Measurements from ENCODE around the gene PIGR. TPM values are rescaled to one million over a fixed set of nuclear protein-coding genes. Genes with fewer than 3 reads are reported as not detected.

The PIGR gene
- total and polyA plus RNA-seq, 2 of the 8 experiments (the other 6 are each of a cell fraction or from before 2014, with no cell fraction given) = not detected

GRCh38 chr1:206931709-206932108 lies 14.6 kb downstream of the PIGR start:
- no peak overlapping the region for H3K18ac ChIP-seq (ENCODE audit: extremely low read depth, low read length)
- WGBS, 2 experiments (ENCODE audit: extremely low coverage in 1 of 2, insufficient coverage in 1 of 2, insufficient read length in 1 of 2, insufficient replicate concordance in 2 of 2, low coverage in 1 of 2, low lambda C conversion rate in 2 of 2, missing lambda C conversion rate in 1 of 2) = 87% methylated on average over 6 of the region's 6 CpGs; no CpG with 5 or more reads in 1 of the 2 experiments
- no peak for DNase-seq (ENCODE audit: low read depth in 1 of 2, low spot score in 2 of 2)

More at GRCh38 chr1:206931709-206932108, 14.6 kb downstream of the PIGR start:
- H3K23ac ChIP-seq (ENCODE audit: insufficient read length) = no peak overlapping the region
- H3K27me3 ChIP-seq (replicated peaks in 1 of 4; ENCODE audit: control insufficient read depth in 3 of 4, extremely low read depth in 1 of 4, insufficient read depth in 3 of 4, low read length in 3 of 4) = no peaks in the 10 kb centered on the region
- H3K36me3 ChIP-seq (ENCODE audit: control insufficient read depth in 2 of 4, insufficient read depth in 4 of 4, low read length in 3 of 4) = no peaks in the 10 kb centered on the region
- TF ChIP-seq TAF7 (optimal IDR thresholded peaks at IDR 0.05; ENCODE audit: borderline replicate concordance, low read depth, low read length) = no peak
- TF ChIP-seq TBP (IDR thresholded peaks at IDR 0.05; ENCODE audit: low read depth, low read length) = peak; percentile 68
- TF ChIP-seq RXRA (IDR thresholded peaks at IDR 0.05; ENCODE audit: insufficient read depth, low read depth, low read length) = no peak
- no peak for TF ChIP-seq HDAC6 (IDR thresholded peaks at IDR 0.05; ENCODE audit: low read depth, low read length)
- TF ChIP-seq RAD21 (IDR thresholded peaks at IDR 0.05 in 1 of 2, conservative IDR thresholded peaks at IDR 0.05 in 1 of 2; ENCODE audit: low read depth in 2 of 2, low read length in 2 of 2) = 0 out of 4 replicates have a peak, but pooled peaks of 1 of the 2 experiments have one; percentile 5
- TF ChIP-seq BRCA1 (IDR thresholded peaks at IDR 0.05; ENCODE audit: low read depth, low read length) = no peak
- no peak for TF ChIP-seq GABPA (IDR thresholded peaks at IDR 0.05; ENCODE audit: borderline replicate concordance, insufficient read depth, low read length)
- no peak for TF ChIP-seq SIX5 (IDR thresholded peaks at IDR 0.05; ENCODE audit: low read depth, low read length)
- no peak for TF ChIP-seq CREB1 (IDR thresholded peaks at IDR 0.05)
- TF ChIP-seq CTCF (IDR thresholded peaks at IDR 0.05; ENCODE audit: control extremely low read depth in 1 of 3, insufficient read depth in 1 of 3, low read depth in 1 of 3, low read length in 3 of 3) = peak; percentile 35 to 60 (median 49)
- H4K91ac ChIP-seq (replicated peaks; ENCODE audit: insufficient read length, low read length) = no peak overlapping the region
- FAIRE-seq = no peak
- no peak overlapping the region for H2BK5ac ChIP-seq (ENCODE audit: low read depth, low read length)
- H3K27ac ChIP-seq (ENCODE audit: low read depth, low read length) = no peak overlapping the region
- 0 out of 2 replicates have a peak overlapping the region, but pooled peaks have one; percentile 50 for H2AFZ ChIP-seq (ENCODE audit: low read length)
- H3K9me3 ChIP-seq (ENCODE audit: insufficient read depth in 2 of 2, low read depth in 1 of 2, low read length in 1 of 2) = no peaks in the 10 kb centered on the region
- H3K23me2 ChIP-seq (ENCODE audit: low read depth, low read length) = no peaks in the 10 kb centered on the region
- H4K5ac ChIP-seq (ENCODE audit: insufficient read length, low read depth, low read length) = no peak overlapping the region
- no peak overlapping the region for H2BK15ac ChIP-seq (ENCODE audit: low read length)
- no peak overlapping the region for H3K14ac ChIP-seq (ENCODE audit: insufficient read length)
- no peaks in the 10 kb centered on the region for H3K79me1 ChIP-seq (ENCODE audit: low read depth, low read length)
- H3K4me2 ChIP-seq (ENCODE audit: insufficient read depth in 1 of 2, low read depth in 2 of 2, low read length in 2 of 2) = no peak overlapping the region
- no peak overlapping the region for H2AK5ac ChIP-seq (ENCODE audit: low read depth, low read length)
- H3K9ac ChIP-seq (replicated peaks in 1 of 4; ENCODE audit: extremely low read depth in 1 of 4, low read depth in 3 of 4, low read length in 3 of 4) = no peak overlapping the region
- CTCF ChIA-PET (ENCODE audit: partially characterized antibody) = interaction anchor here (0.7 to 13.8 kb wide), 33 partner anchors 14 to 322 kb away, joined by 3 to 226 read pairs (median 4); partner anchors contain the start of genes C1orf116, FCMR and PIGR
- H2BK120ac ChIP-seq (replicated peaks; ENCODE audit: low read depth, low read length) = no peak overlapping the region
- no peak overlapping the region for H4K8ac ChIP-seq (ENCODE audit: extremely low read depth, insufficient read depth, low read length)
- no peak overlapping the region for H3K4me3 ChIP-seq (ENCODE audit: extremely low read depth in 1 of 4, insufficient read depth in 2 of 4, low read depth in 3 of 4, low read length in 4 of 4)
- no peak overlapping the region for H2BK12ac ChIP-seq (ENCODE audit: low read depth, low read length)
- H3K4me1 ChIP-seq (replicated peaks in 1 of 4; ENCODE audit: control insufficient read depth in 3 of 4, insufficient read depth in 4 of 4, low read length in 3 of 4) = no peaks in the 10 kb centered on the region
- no peak overlapping the region for H3K56ac ChIP-seq (replicated peaks; ENCODE audit: insufficient read length, low read depth, low read length)
- no peak overlapping the region for H2BK20ac ChIP-seq (ENCODE audit: low read length)
- POLR2A ChIA-PET (ENCODE audit: partially characterized antibody) = no interaction called here
- no peaks in the 10 kb centered on the region for H4K20me1 ChIP-seq (replicated peaks in 1 of 2; ENCODE audit: control insufficient read depth in 1 of 2, insufficient read depth in 2 of 2, low read length in 2 of 2)
- no peaks in the 10 kb centered on the region for H3K79me2 ChIP-seq (ENCODE audit: control insufficient read depth in 1 of 2, insufficient read depth in 2 of 2, low read length in 2 of 2)
- H3K4ac ChIP-seq (replicated peaks; ENCODE audit: insufficient read length, low read depth, low read length) = no peak overlapping the region
